Caco-2 (cell line): Measurements from ENCODE around the gene OR4E2. TPM values are rescaled to one million over a fixed set of nuclear protein-coding genes. Genes with fewer than 3 reads are reported as not detected.

Experiments
- BruUV-seq: library from RNA; stranded (reverse); fragments of 400-500 nt; replicated peaks from 2 replicates; lab custom pipeline; 2021; lab: Mats Ljungman, UMichigan
- CTCF ChIA-PET: fragments of 300-600 bp; sonication (Branson Sonifier 250); formaldehyde crosslinking; loops from one replicate; lab custom pipeline; 2022; ENCODE audit warnings: antibody characterized with exemption; lab: Charles Lee
- POLR2A ChIA-PET: fragments of 300-600 bp; sonication (Branson Sonifier 250); formaldehyde crosslinking; loops from one replicate; lab custom pipeline; 2022; ENCODE audit warnings: antibody characterized with exemption; lab: Charles Lee
- DNase-seq, 2 experiments: peaks; one replicate each; pipeline versions ENCODE4 v3.0.0 to v3.0.0-alpha.2; 2020 to 2022
- H3K27me3 ChIP-seq: replicated peaks from 2 replicates; pipeline ENCODE4 v1.6.0; 2011; ENCODE audit warnings: low read length; ENCODE audit not compliant: control insufficient read depth, insufficient read depth
- H3K36me3 ChIP-seq: 2 replicates; pipeline ENCODE4 v1.5.1; 2011; ENCODE audit warnings: low read length; ENCODE audit not compliant: control insufficient read depth, insufficient read depth
- H3K4me1 ChIP-seq: fragments of 250-450 bp; sonication (Bioruptor Pico); 2 replicates; pipeline ENCODE4 v1.5.1; 2020; ENCODE audit warnings: mild to moderate bottlenecking
- H3K4me3 ChIP-seq: 2 replicates; pipeline ENCODE4 v1.5.1; 2011; ENCODE audit warnings: low read depth, mild to moderate bottlenecking, control low read depth, low read length
- H3K9me3 ChIP-seq: fragments of 250-450 bp; sonication (Bioruptor Pico); 2 replicates; pipeline ENCODE4 v1.5.1; 2020; ENCODE audit warnings: mild to moderate bottlenecking, moderate library complexity
- H3K27ac Mint-ChIP-seq: one replicate; pipeline ENCODE4 v1.8.0; 2022; ENCODE audit warnings: mixed read lengths; ENCODE audit not compliant: unreplicated experiment
- H3K27me3 Mint-ChIP-seq: one replicate; pipeline ENCODE4 v1.8.0; 2022; ENCODE audit warnings: mixed read lengths; ENCODE audit not compliant: insufficient read depth, unreplicated experiment
- H3K36me3 Mint-ChIP-seq: one replicate; pipeline ENCODE4 v1.8.0; 2022; ENCODE audit warnings: mild to moderate bottlenecking, mixed read lengths; ENCODE audit not compliant: insufficient read depth, unreplicated experiment
- H3K4me1 Mint-ChIP-seq: one replicate; pipeline ENCODE4 v1.8.0; 2022; ENCODE audit warnings: low read depth, mixed read lengths; ENCODE audit not compliant: unreplicated experiment
- H3K4me3 Mint-ChIP-seq: one replicate; pipeline ENCODE4 v1.8.0; 2022; ENCODE audit warnings: mild to moderate bottlenecking, moderate library complexity, mixed read lengths; ENCODE audit not compliant: unreplicated experiment
- H3K9me3 Mint-ChIP-seq: one replicate; pipeline ENCODE4 v1.8.0; 2022; ENCODE audit warnings: mixed read lengths; ENCODE audit not compliant: unreplicated experiment
- intact Hi-C: fragments of 100-400 bp; cut with micrococcal nuclease; formaldehyde crosslinking; loops from one replicate; pipeline ENCODE4 v1.10.0; 2022; ENCODE audit not compliant: unreplicated experiment
- total RNA-seq: library from RNA; stranded (reverse); gene quantifications from 2 replicates; pipeline ENCODE4 v1.2.3, GENCODE V29; 2022
- TF ChIP-seq, protein P1 (sequence below), 2 experiments: fragments of 200-600 bp in 1 of 2; IDR thresholded peaks; 1 replicate in 1 of 2; 2 replicates in 1 of 2; pipeline versions ENCODE4 v1.5.1 to v1.8.0; 2011 to 2022; ENCODE audit warnings: antibody characterized with exemption in 1 of 2, control low read depth in 1 of 2, inconsistent platforms in 1 of 2, low read depth in 1 of 2, low read length in 1 of 2, mild to moderate bottlenecking in 1 of 2, moderate library complexity in 1 of 2; ENCODE audit not compliant: insufficient read depth in 1 of 2, severe bottlenecking in 1 of 2, unreplicated experiment in 1 of 2

OR4E2 gene
- total RNA-seq, 1 experiment from 2014 or later, result not detected

DNA sequence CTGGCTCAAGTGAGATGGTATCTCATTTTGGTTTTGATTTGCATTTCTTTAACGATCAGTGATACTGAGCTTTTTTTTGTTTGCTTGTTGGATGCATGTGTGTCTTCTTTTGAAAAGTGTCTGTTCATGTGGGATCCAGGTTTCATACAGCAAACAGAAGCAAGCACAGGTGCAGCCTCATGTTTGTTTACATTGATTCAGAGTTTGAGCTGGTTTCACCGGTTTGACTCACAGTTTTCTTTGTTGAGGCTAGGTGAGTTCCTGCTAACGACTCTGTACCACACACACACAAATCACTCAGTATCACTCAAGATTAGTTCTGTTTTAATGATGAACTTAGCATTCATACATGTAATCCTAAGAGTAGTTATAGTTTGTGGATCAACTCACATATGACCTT lies 22.6 kb upstream of the OR4E2 start:
- no peaks in the 10 kb centered on the region for H3K27me3 ChIP-seq
- no peak overlapping the region for H3K27ac Mint-ChIP-seq
- TF ChIP-seq, protein P1, sequence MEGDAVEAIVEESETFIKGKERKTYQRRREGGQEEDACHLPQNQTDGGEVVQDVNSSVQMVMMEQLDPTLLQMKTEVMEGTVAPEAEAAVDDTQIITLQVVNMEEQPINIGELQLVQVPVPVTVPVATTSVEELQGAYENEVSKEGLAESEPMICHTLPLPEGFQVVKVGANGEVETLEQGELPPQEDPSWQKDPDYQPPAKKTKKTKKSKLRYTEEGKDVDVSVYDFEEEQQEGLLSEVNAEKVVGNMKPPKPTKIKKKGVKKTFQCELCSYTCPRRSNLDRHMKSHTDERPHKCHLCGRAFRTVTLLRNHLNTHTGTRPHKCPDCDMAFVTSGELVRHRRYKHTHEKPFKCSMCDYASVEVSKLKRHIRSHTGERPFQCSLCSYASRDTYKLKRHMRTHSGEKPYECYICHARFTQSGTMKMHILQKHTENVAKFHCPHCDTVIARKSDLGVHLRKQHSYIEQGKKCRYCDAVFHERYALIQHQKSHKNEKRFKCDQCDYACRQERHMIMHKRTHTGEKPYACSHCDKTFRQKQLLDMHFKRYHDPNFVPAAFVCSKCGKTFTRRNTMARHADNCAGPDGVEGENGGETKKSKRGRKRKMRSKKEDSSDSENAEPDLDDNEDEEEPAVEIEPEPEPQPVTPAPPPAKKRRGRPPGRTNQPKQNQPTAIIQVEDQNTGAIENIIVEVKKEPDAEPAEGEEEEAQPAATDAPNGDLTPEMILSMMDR (IDR thresholded peaks at IDR 0.05; ENCODE audit: insufficient read depth in 1 of 2, low read depth in 1 of 2, low read length in 1 of 2, severe bottlenecking in 1 of 2, unreplicated experiment in 1 of 2), result no peak
- ChIA-PET POLR2A (interaction anchor here (0.6 kb wide), 1 partner anchor 74 kb away, joined by 3 read pairs; no protein-coding TSS in a partner anchor), CTCF (no interaction called here)
- no peaks in the 10 kb centered on the region for H3K9me3 Mint-ChIP-seq
- no peaks in the 10 kb centered on the region for H3K36me3 Mint-ChIP-seq
- no peak overlapping the region for H3K4me3 ChIP-seq
- H3K4me1 Mint-ChIP-seq, result no peaks in the 10 kb centered on the region
- no peak overlapping the region for H3K4me3 Mint-ChIP-seq
- intact Hi-C loops, result no loop called here
- no peaks in the 10 kb centered on the region for H3K27me3 Mint-ChIP-seq
- H3K4me1 ChIP-seq, result no peaks in the 10 kb centered on the region
- no peaks in the 10 kb centered on the region for H3K36me3 ChIP-seq
- BruUV-seq, result no TSS peak
- H3K9me3 ChIP-seq, result no peaks in the 10 kb centered on the region
- peak in 1 of 2 experiments; percentile 44 for DNase-seq

GRCh38 chr14:21634840-21635239 lies 18.8 kb upstream of the OR4E2 start, which contains the start of gene OR10G2:
Gene OR10G2, minus strand, starts transcription at chr14:21634940. Its CDS starts 98 bp downstream, at chr14:21634842.
- no peak for DNase-seq
- Mint-ChIP-seq H3K4me1 (no peaks in the 10 kb centered on the region), H3K4me3 (no peak within 1 kb of the TSS), H3K27me3 (no peaks in the 10 kb centered on the region), H3K36me3 (no peaks in the 10 kb centered on the region), H3K27ac (no peak within 1 kb of the TSS), H3K9me3 (no peaks in the 10 kb centered on the region)
- Histone ChIP-seq H3K27me3 (no peaks in the 10 kb centered on the region), H3K36me3 (no peaks in the 10 kb centered on the region), H3K4me3 (no peak within 1 kb of the TSS), H3K9me3 (no peaks in the 10 kb centered on the region), H3K4me1 (no peaks in the 10 kb centered on the region)
- TF ChIP-seq, protein P1 (IDR thresholded peaks at IDR 0.05; ENCODE audit: insufficient read depth in 1 of 2, low read depth in 1 of 2, low read length in 1 of 2, severe bottlenecking in 1 of 2, unreplicated experiment in 1 of 2), result no peak
- intact Hi-C loops, result no loop called here
- BruUV-seq, result no TSS peak
- ChIA-PET POLR2A (no interaction called here), CTCF (no interaction called here)

GRCh38 chr14:21642683-21643082 lies 11.0 kb upstream of the OR4E2 start:
- Mint-ChIP-seq H3K4me1 (no peaks in the 10 kb centered on the region), H3K36me3 (no peaks in the 10 kb centered on the region), H3K27me3 (no peaks in the 10 kb centered on the region), H3K9me3 (no peaks in the 10 kb centered on the region), H3K27ac (no peak overlapping the region), H3K4me3 (no peak overlapping the region)
- no peak overlapping the region for H3K4me3 ChIP-seq
- H3K27me3 ChIP-seq, result no peaks in the 10 kb centered on the region
- intact Hi-C loops, result no loop called here
- no TSS peak for BruUV-seq
- POLR2A ChIA-PET, result interaction anchor here (0.6 kb wide), 1 partner anchor 43 kb away, joined by 3 read pairs; no protein-coding TSS in a partner anchor
- TF ChIP-seq, protein P1 (IDR thresholded peaks at IDR 0.05; ENCODE audit: insufficient read depth in 1 of 2, low read depth in 1 of 2, low read length in 1 of 2, severe bottlenecking in 1 of 2, unreplicated experiment in 1 of 2), result no peak
- no peak for DNase-seq
- no peaks in the 10 kb centered on the region for H3K36me3 ChIP-seq
- no peaks in the 10 kb centered on the region for H3K4me1 ChIP-seq
- CTCF ChIA-PET, result interaction anchor here (0.8 kb wide), 1 partner anchor 209 kb away, joined by 3 read pairs; no protein-coding TSS in a partner anchor
- no peaks in the 10 kb centered on the region for H3K9me3 ChIP-seq
